ENCODE measurements around the gene KANK4.

The KANK4 gene

DNA sequence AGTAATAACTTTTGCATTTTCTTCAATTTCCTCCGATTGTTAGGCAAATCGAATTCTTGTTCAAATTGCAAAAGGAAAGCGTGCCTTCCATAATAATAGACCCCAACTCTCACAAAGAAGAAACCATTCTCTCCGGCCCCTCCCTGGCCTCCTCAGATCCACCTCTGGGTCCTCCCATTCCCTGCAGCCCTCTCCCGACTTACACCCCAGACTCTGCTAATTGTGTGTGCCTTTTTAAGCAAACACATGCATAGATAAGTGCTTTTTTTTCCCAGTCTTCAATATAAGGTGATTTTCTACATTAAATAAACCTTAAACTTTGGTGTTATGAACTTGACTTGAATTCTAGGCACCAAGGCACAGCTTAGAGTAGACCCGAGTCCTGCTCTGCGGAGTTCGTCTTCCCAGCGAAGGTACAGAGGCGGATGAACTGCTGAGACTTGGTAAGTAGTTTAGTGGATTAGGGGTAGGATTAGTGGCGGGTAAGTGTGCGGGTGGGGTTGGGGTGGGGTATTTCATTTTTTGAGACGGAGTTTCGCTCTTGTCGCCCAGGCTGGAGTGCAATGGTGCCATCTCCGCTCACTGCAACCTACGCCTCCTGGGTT, 123.0 kb downstream of the KANK4 start:
- DNase-seq: no peak

DNA sequence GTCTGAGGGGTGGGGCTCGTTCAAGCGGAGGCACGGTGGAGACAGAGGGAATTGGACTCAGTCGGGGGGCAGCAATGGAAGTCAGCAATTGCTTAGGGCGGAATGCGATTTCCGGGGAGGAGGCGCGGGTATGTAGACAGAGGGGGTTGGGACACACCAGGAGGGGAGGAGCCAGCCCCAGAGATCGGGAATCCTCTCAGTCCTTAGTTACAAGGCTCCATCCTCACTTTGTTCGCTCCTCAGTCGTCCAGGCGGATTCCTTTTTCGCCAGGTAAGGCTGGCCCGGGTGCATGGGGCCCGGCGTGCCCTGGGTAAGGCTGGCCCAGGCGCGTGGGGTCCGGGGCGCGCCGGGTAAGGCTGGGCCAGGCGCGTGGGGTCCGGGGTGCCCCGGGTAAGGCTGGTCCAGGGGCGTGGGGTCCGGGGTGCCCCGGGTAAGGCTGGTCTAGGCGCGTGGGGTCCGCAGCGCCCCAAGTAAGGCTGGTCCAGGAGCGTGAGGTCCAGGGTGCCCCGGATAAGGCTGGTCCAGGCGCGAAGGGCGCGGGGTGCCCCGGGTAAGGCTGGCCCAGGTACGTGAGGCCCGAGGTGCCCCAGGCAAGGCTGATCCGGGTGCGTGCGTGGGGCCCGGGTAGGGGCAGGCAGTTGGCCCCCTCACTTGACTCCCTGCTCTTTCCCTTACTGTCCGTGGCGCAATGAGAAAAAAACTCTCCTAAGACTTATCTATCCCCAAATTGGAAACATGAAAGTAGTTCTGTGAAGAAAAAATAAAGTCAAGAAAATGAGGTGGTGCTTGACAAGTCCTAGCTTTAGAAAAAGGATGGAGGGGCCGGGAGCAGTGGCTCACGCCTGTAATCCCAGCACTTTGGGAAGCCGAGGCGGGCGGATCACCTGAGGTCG, 124.3 kb downstream of the KANK4 start, which contains the start of gene L1TD1:
TSS of gene L1TD1 (plus strand) at position 199 of the 894 bp plus-strand sequence. CDS start 11,780 bp downstream, outside the sequence.
- no peak for DNase-seq

DNA sequence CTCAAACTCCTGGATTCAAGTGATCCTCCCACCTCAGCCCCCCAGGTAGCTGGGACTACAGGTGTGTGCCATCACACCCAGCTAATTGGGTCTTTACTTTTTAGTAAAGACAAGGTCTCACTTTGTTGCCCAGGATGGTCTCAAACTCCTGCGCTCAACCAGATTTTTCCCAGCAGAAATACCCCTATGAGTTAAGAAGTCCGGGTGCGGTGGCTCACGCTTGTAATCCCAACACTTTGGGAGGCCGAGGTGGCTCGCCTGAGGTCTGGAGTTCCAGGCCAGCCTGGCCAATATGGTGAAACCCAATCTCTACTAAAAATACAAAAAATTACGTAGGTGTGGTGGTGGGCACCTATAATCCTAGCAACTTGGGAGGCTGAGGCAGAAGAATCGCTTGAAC, 131.1 kb downstream of the KANK4 start:
- no peak for DNase-seq

DNA sequence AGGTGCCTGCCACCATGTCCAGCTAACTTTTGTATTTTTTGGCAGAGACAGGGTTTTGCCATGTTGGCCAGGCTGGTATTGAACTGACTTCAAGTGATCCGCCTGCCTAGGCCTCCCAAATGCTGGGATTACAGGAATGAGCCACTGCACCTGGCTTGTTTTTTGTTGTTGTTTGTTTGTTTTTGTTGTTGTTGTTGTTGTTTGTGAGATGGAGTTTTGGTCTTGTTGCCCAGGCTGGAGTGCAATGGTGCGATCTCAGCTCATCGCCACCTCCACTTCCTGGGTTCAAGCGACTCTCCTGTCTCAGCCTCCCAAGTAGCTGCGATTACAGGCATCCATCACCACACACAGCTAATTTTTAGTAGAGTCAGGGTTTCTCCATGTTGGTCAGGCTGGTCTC, 131.7 kb downstream of the KANK4 start:
- no peak for DNase-seq
